ENCODE results near the gene DTX4.

DNA sequence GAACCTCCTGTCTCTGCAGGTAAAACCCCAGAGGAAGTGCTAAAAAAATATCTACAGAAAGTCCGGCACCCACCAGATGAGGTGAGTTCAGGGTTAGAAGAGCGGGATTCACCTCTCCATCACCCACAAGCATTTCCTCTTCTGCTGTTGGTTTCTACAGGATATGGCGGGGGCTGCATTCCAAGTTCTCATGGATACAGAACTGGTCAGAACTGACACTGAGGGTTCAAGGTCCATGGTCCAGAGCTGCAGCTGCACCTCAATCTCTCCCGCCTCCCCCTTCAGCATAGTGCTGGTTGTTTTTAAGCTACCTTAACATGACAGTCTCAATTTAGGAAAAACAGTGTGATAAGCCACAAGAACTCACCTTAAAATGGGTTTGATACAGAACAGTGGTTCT lies 19.2 kb downstream of the DTX4 start:
- no peak for TF ChIP-seq ZBTB7A (IDR thresholded peaks at IDR 0.05; ENCODE audit: low read depth)
- TF ChIP-seq CREB1 (IDR thresholded peaks at IDR 0.05; ENCODE audit: low read depth) = no peak
- TF ChIP-seq TAF1 (IDR thresholded peaks at IDR 0.05; ENCODE audit: low read depth) = no peak
- TF ChIP-seq EP300 (IDR thresholded peaks at IDR 0.05; ENCODE audit: borderline replicate concordance) = no peak
- no peak for TF ChIP-seq NFIC (IDR thresholded peaks at IDR 0.05)
- TF ChIP-seq, protein P1, sequence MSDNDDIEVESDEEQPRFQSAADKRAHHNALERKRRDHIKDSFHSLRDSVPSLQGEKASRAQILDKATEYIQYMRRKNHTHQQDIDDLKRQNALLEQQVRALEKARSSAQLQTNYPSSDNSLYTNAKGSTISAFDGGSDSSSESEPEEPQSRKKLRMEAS (IDR thresholded peaks at IDR 0.05) = no peak
- TF ChIP-seq YY1 (IDR thresholded peaks at IDR 0.05; ENCODE audit: low read depth) = no peak
- no peak for TF ChIP-seq CEBPB (IDR thresholded peaks at IDR 0.05)
- TF ChIP-seq RAD21 (IDR thresholded peaks at IDR 0.05; ENCODE audit: low read depth) = no peak
- TF ChIP-seq, protein P2, sequence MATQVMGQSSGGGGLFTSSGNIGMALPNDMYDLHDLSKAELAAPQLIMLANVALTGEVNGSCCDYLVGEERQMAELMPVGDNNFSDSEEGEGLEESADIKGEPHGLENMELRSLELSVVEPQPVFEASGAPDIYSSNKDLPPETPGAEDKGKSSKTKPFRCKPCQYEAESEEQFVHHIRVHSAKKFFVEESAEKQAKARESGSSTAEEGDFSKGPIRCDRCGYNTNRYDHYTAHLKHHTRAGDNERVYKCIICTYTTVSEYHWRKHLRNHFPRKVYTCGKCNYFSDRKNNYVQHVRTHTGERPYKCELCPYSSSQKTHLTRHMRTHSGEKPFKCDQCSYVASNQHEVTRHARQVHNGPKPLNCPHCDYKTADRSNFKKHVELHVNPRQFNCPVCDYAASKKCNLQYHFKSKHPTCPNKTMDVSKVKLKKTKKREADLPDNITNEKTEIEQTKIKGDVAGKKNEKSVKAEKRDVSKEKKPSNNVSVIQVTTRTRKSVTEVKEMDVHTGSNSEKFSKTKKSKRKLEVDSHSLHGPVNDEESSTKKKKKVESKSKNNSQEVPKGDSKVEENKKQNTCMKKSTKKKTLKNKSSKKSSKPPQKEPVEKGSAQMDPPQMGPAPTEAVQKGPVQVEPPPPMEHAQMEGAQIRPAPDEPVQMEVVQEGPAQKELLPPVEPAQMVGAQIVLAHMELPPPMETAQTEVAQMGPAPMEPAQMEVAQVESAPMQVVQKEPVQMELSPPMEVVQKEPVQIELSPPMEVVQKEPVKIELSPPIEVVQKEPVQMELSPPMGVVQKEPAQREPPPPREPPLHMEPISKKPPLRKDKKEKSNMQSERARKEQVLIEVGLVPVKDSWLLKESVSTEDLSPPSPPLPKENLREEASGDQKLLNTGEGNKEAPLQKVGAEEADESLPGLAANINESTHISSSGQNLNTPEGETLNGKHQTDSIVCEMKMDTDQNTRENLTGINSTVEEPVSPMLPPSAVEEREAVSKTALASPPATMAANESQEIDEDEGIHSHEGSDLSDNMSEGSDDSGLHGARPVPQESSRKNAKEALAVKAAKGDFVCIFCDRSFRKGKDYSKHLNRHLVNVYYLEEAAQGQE (IDR thresholded peaks at IDR 0.05; ENCODE audit: low read depth) = no peak

All from Ishikawa (cell line).